IMR-90 (cell line): ENCODE data around the gene ZNF571. TPM values are rescaled to one million over a fixed set of nuclear protein-coding genes. Genes with fewer than 3 reads are reported as not detected.

Experiments
- ATAC-seq: fragments of 200-7000 bp; cut with Tn5 transposase; 2 replicates; pipeline ENCODE4 v1.9.1; 2020; ENCODE audit warnings: low read depth, mild to moderate bottlenecking, moderate library complexity
- BruUV-seq: library from RNA; stranded (reverse); fragments of 400-500 nt; replicated peaks from 2 replicates; lab custom pipeline; 2021; lab: Mats Ljungman, UMichigan
- CTCF ChIA-PET: fragments of 300-600 bp; formaldehyde crosslinking; extraction: SDS; loops from one replicate; lab custom pipeline; 2021; ENCODE audit warnings: antibody characterized with exemption; lab: Yijun Ruan, JAX
- POLR2A ChIA-PET: fragments of 300-600 bp; sonication (Branson Sonifier 250); formaldehyde crosslinking; loops from one replicate; lab custom pipeline; 2022; ENCODE audit warnings: antibody characterized with exemption; ENCODE audit not compliant: unreplicated experiment; lab: Charles Lee
- DNase-seq: peaks from one replicate; pipeline ENCODE4 v3.0.0; 2013
- H2AFZ ChIP-seq: replicated peaks from 2 replicates; pipeline ENCODE3; 2013; ENCODE audit warnings: low read length, mild to moderate bottlenecking; ENCODE audit not compliant: poor library complexity
- H2AK5ac ChIP-seq: 2 replicates; pipeline ENCODE4 v1.6.1; 2013; ENCODE audit warnings: low read depth, low read length, inconsistent platforms
- H2AK9ac ChIP-seq: replicated peaks from 2 replicates; pipeline ENCODE3; 2013; ENCODE audit warnings: mild to moderate bottlenecking, low read depth, low read length, moderate library complexity; ENCODE audit not compliant: poor library complexity
- H2BK120ac ChIP-seq: 2 replicates; pipeline ENCODE4 v1.6.1; 2013; ENCODE audit warnings: low read depth, low read length, inconsistent platforms
- H2BK15ac ChIP-seq: 3 replicates; pipeline ENCODE4 v1.6.1; 2013; ENCODE audit warnings: low read depth, low read length, inconsistent platforms
- H2BK20ac ChIP-seq: 2 replicates; pipeline ENCODE4 v1.6.1; 2013; ENCODE audit warnings: low read depth, mild to moderate bottlenecking, inconsistent platforms, low read length, moderate library complexity
- H2BK5ac ChIP-seq: 2 replicates; pipeline ENCODE4 v1.6.1; 2013; ENCODE audit warnings: mild to moderate bottlenecking, low read depth, low read length, inconsistent platforms; ENCODE audit not compliant: poor library complexity, severe bottlenecking
- H3K14ac ChIP-seq: replicated peaks from 2 replicates; pipeline ENCODE4 v1.6.1; 2013; ENCODE audit warnings: low read depth, low read length, inconsistent platforms
- H3K18ac ChIP-seq: 2 replicates; pipeline ENCODE4 v1.6.1; 2013; ENCODE audit warnings: low read depth, low read length, control low read depth
- H3K23ac ChIP-seq: 2 replicates; pipeline ENCODE4 v1.6.1; 2013; ENCODE audit warnings: low read depth, low read length, inconsistent platforms
- H3K27ac ChIP-seq: 2 replicates; pipeline ENCODE4 v1.5.1; 2013; ENCODE audit warnings: mild to moderate bottlenecking, control low read depth, low read length; ENCODE audit not compliant: insufficient read depth
- H3K27me3 ChIP-seq: 2 replicates; pipeline ENCODE4 v1.6.1; 2013; ENCODE audit warnings: low read length; ENCODE audit not compliant: control insufficient read depth, insufficient read depth
- H3K36me3 ChIP-seq: 2 replicates; pipeline ENCODE4 v1.6.1; 2013; ENCODE audit warnings: low read length, mixed read lengths; ENCODE audit not compliant: control insufficient read depth, insufficient read depth
- H3K4ac ChIP-seq: 2 replicates; pipeline ENCODE4 v1.6.1; 2013; ENCODE audit warnings: low read depth, low read length, inconsistent platforms
- H3K4me1 ChIP-seq: 2 replicates; pipeline ENCODE4 v1.6.1; 2013; ENCODE audit warnings: low read length, mixed read lengths; ENCODE audit not compliant: control insufficient read depth, insufficient read depth
- H3K4me2 ChIP-seq: 2 replicates; pipeline ENCODE4 v1.6.1; 2013; ENCODE audit warnings: low read depth, mild to moderate bottlenecking, control low read depth, low read length, moderate library complexity
- H3K4me3 ChIP-seq: 2 replicates; pipeline ENCODE4 v1.5.1; 2013; ENCODE audit warnings: low read depth, mild to moderate bottlenecking, control low read depth, low read length, moderate library complexity; ENCODE audit not compliant: insufficient read depth
- H3K56ac ChIP-seq: 2 replicates; pipeline ENCODE4 v1.6.1; 2013; ENCODE audit warnings: low read length, inconsistent platforms; ENCODE audit not compliant: insufficient read depth; ENCODE audit errors: extremely low read depth
- H3K79me1 ChIP-seq, 2 experiments: 2 replicates each; pipeline ENCODE4 v1.6.1; 2013; ENCODE audit warnings: low read length in 2 of 2, inconsistent platforms in 1 of 2, low read depth in 1 of 2
- H3K9ac ChIP-seq: 2 replicates; pipeline ENCODE4 v1.6.1; 2013; ENCODE audit warnings: low read depth, low read length, control low read depth
- H3K9me1 ChIP-seq: 2 replicates; pipeline ENCODE4 v1.6.1; 2013; ENCODE audit warnings: low read length, inconsistent platforms; ENCODE audit not compliant: insufficient read depth
- H3K9me3 ChIP-seq: 2 replicates; pipeline ENCODE4 v1.6.1; 2013; ENCODE audit warnings: low read length; ENCODE audit not compliant: control insufficient read depth, insufficient read depth
- H4K20me1 ChIP-seq: 2 replicates; pipeline ENCODE4 v1.6.1; 2013; ENCODE audit warnings: low read length, inconsistent platforms; ENCODE audit not compliant: insufficient read depth
- H4K5ac ChIP-seq: 2 replicates; pipeline ENCODE4 v1.6.1; 2013; ENCODE audit warnings: mild to moderate bottlenecking, low read depth, low read length, control low read depth
- H4K8ac ChIP-seq, 2 experiments: 2 replicates each; pipeline ENCODE4 v1.6.1; 2013; ENCODE audit warnings: low read depth in 2 of 2, low read length in 2 of 2, control low read depth in 1 of 2, inconsistent platforms in 1 of 2
- H4K91ac ChIP-seq: 2 replicates; pipeline ENCODE4 v1.6.1; 2013; ENCODE audit warnings: low read depth, low read length, inconsistent platforms; ENCODE audit not compliant: insufficient read depth
- BHLHE40 ChIP-seq: fragments of 150-350 bp; IDR thresholded peaks from 2 replicates; pipeline ENCODE4 v1.6.1; 2016; ENCODE audit warnings: mild to moderate bottlenecking, low read depth, low read length
- FOS ChIP-seq: fragments of 150-350 bp; IDR thresholded peaks from 2 replicates; pipeline ENCODE4 v1.6.1; 2016; ENCODE audit warnings: low read depth, low read length
- NFE2L2 ChIP-seq: fragments of 150-350 bp; IDR thresholded peaks from 2 replicates; pipeline ENCODE4 v1.6.1; 2016; ENCODE audit warnings: low read depth, mild to moderate bottlenecking, low read length
- RAD21 ChIP-seq: IDR thresholded peaks from 2 replicates; pipeline ENCODE4 v1.6.1; 2012; ENCODE audit warnings: low read length, improper control_type of control experiment
- USF2 ChIP-seq: fragments of 150-350 bp; IDR thresholded peaks from 2 replicates; pipeline ENCODE4 v1.6.1; 2017; ENCODE audit warnings: mild to moderate bottlenecking, antibody characterized with exemption, low read length, low read depth
- WGBS, 2 experiments: methylation state at CpG; one replicate each; pipeline versions ENCODE4 v1.1.5 to v1.1.7; 2013; ENCODE audit warnings: missing lambda C conversion rate in 2 of 2; ENCODE audit not compliant: insufficient read length in 1 of 2; ENCODE audit errors: extremely low coverage in 2 of 2; 5-methylcytosine and 5-hydroxymethylcytosine counted together
- dilution Hi-C: fragments of 300-500 bp; cut with HindIII; formaldehyde crosslinking; loops from one replicate; pipeline ENCODE4 v1.14.3; 2018; ENCODE audit warnings: low sequenced_read_pairs; ENCODE audit not compliant: unreplicated experiment
- in situ Hi-C: fragments of 300-500 bp; cut with MboI; formaldehyde crosslinking; loops from 3 replicates; pipeline ENCODE4 v1.14.3; 2019; ENCODE audit warnings: low sequenced_read_pairs, inconsistent platforms, mixed read lengths
- intact Hi-C: fragments of 100-400 bp; cut with micrococcal nuclease; formaldehyde crosslinking; loops from 2 replicates; pipeline ENCODE4 v1.10.0; 2022
- polyA plus RNA-seq, 3 experiments: library from polyadenylated mRNA; depleted of rRNA; stranded (reverse); fragments of >200 nt; gene quantifications; 2 replicates each; pipeline ENCODE4 v1.2.3, GENCODE V29; 2012; ENCODE audit warnings: low replicate concordance in 1 of 3
- total RNA-seq: library from RNA; depleted of rRNA; stranded (reverse); fragments of >200 nt; gene quantifications from 2 replicates; pipeline ENCODE4 v1.2.3, GENCODE V29; 2012

Gene ZNF571
- total and polyA plus RNA-seq, 2 of the 4 experiments (the other 2 are of a cell fraction): 0.82 to 2.2 TPM

GRCh38 chr19:37564624-37565369, 29.8 kb downstream of the ZNF571 start:
- no peak overlapping the region for H3K23ac ChIP-seq
- dilution Hi-C loops: no loop called here
- H3K36me3 ChIP-seq: 0 out of 2 replicates have a peak, but pooled peaks cover 2% of the 10 kb centered on the region
- no peaks in the 10 kb centered on the region for H3K9me1 ChIP-seq
- in situ Hi-C loops: no loop called here
- H2BK120ac ChIP-seq: no peak overlapping the region
- no peak overlapping the region for H4K5ac ChIP-seq
- TF ChIP-seq NFE2L2: no peak
- no peak for TF ChIP-seq BHLHE40
- TF ChIP-seq RAD21: no peak
- TF ChIP-seq FOS: no peak
- no peak for TF ChIP-seq USF2
- no peak overlapping the region for H3K56ac ChIP-seq
- no peak overlapping the region for H3K4me3 ChIP-seq
- H4K8ac ChIP-seq: no peak overlapping the region
- H3K79me1 ChIP-seq: no peaks in the 10 kb centered on the region
- H3K4ac ChIP-seq: no peak overlapping the region
- H3K27ac ChIP-seq: no peak overlapping the region
- H2BK15ac ChIP-seq: no peak overlapping the region
- BruUV-seq: no TSS peak
- no CpG with 5 or more reads among the region's 7 CpGs for WGBS, 2 experiments
- CTCF ChIA-PET: no interaction called here
- no peak overlapping the region for H3K18ac ChIP-seq
- H2BK5ac ChIP-seq: no peak overlapping the region
- H2AK5ac ChIP-seq: no peak overlapping the region
- intact Hi-C loops: no loop called here
- peaks cover 64% of the 10 kb centered on the region for H3K9me3 ChIP-seq
- no peak for DNase-seq
- H2BK20ac ChIP-seq: no peak overlapping the region
- no peak overlapping the region for H3K4me2 ChIP-seq
- no peak overlapping the region for H2AK9ac ChIP-seq
- no peak for ATAC-seq
- H2AFZ ChIP-seq: no peak overlapping the region
- no peak overlapping the region for H4K91ac ChIP-seq
- H3K14ac ChIP-seq: no peak overlapping the region
- no peaks in the 10 kb centered on the region for H4K20me1 ChIP-seq
- no peak overlapping the region for H3K9ac ChIP-seq
- H3K4me1 ChIP-seq: no peaks in the 10 kb centered on the region
- POLR2A ChIA-PET: no interaction called here
- H3K27me3 ChIP-seq: no peaks in the 10 kb centered on the region
